ENCODE results near the gene ZNF710.
"Not testable (repeated sequence)": the region's sequence is repeated elsewhere in the genome, so short reads cannot be mapped to it uniquely, and the experiment has no call there.

Gene ZNF710, protein sequence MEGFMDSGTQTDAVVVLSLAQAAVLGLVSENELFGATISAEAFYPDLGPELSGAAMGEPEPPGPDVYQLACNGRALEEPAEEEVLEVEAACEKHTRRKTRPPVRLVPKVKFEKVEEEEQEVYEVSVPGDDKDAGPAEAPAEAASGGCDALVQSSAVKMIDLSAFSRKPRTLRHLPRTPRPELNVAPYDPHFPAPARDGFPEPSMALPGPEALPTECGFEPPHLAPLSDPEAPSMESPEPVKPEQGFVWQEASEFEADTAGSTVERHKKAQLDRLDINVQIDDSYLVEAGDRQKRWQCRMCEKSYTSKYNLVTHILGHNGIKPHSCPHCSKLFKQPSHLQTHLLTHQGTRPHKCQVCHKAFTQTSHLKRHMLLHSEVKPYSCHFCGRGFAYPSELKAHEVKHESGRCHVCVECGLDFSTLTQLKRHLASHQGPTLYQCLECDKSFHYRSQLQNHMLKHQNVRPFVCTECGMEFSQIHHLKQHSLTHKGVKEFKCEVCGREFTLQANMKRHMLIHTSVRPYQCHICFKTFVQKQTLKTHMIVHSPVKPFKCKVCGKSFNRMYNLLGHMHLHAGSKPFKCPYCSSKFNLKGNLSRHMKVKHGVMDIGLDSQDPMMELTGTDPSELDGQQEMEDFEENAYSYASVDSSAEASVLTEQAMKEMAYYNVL

DNA sequence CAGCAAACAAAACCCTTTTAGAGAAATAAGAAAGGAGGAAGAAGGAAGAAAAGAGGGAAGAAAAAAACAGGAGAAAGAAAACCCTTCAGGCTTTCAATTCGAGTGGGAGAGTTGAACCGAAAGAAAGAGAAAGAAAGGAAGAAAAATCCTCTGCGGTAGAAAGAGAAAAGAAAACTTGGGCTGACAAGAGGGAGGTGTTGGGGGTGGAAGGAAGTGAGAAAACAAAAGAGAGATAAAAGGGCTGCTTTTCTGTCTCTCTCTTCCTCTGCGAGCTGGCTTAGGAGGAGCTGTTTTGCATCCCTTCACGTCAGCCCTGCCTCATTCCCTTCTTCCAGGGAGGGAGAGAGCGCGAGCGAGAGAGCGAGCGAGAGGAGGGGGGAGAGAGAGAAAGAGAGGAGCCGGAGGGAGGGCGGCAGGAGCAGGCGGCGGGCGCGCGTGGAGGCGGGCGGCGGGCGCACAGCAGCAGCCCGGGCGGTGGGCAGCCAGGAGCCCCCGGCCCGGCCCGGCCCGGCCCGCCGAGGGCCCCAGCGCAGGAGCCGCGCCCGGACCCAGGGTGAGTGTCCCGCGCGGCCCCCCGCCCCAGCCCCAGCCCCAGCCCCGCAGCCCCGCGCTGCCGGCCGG lies at the start of gene ZNF710:
TSS of gene ZNF710 (plus strand) at position 263 of the 621 bp plus-strand sequence. CDS start 65,814 bp downstream, outside the sequence.
- DNase-seq, result peak; percentile 33

GRCh38 chr15:89954541-89954940 lies 46.6 kb upstream of the ZNF710 start:
- DNase-seq, result no peak

GRCh38 chr15:89955449-89955998 lies 45.6 kb upstream of the ZNF710 start:
- DNase-seq, result not testable (repeated sequence)

- DNase-seq, result no peak
These were observed 42.9 kb upstream of the ZNF710 start for GRCh38 chr15:89958107-89958805.

GRCh38 chr15:89963301-89964231 lies 37.6 kb upstream of the ZNF710 start:
- DNase-seq, result no peak

GRCh38 chr15:89964232-89964954 lies 36.7 kb upstream of the ZNF710 start:
- no peak for DNase-seq

DNA sequence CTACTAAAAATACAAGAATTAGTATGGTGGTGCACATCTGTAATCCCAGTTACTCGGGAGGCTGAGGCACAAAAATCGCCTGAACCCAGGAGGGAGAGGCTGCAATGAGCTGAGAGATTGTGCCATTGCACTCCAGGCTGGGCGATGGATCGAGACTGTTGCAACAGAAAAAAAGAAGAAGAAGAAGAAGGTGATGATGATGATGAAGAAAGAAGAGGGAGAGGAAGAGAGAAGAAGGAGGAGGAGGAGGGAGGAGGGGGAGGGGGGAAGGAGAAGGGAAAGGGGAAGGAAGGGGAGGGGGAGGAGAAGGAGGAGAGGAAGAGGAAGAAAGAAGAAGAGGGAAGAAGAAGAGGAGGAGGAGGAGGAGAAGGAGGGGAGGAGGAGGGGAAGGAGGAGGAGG lies 33.2 kb upstream of the ZNF710 start:
- DNase-seq, result no peak

DNA sequence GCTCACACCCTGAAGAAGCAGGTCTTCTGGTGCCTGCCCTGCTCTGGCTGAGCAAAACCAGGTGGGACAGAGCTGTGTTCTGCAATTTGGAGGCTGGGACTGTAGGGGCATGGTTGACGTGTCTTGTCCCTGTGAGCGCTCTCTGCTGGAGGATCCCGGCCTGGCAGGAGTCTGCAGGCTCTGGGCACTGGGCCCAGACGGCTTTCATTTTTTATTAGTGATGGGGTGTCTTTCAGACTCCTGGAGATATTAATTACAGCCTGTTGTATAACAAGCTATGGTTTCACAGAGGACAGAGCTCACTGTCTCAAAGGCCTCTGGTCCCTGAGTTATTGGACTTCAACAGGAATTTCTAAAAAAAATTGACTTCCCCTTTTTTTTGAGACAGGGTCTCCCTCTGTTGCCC lies 29.5 kb upstream of the ZNF710 start:
- DNase-seq, result peak; percentile 37

- DNase-seq, result no peak
These were observed 29.0 kb upstream of the ZNF710 start for GRCh38 chr15:89972085-89972484.

DNA sequence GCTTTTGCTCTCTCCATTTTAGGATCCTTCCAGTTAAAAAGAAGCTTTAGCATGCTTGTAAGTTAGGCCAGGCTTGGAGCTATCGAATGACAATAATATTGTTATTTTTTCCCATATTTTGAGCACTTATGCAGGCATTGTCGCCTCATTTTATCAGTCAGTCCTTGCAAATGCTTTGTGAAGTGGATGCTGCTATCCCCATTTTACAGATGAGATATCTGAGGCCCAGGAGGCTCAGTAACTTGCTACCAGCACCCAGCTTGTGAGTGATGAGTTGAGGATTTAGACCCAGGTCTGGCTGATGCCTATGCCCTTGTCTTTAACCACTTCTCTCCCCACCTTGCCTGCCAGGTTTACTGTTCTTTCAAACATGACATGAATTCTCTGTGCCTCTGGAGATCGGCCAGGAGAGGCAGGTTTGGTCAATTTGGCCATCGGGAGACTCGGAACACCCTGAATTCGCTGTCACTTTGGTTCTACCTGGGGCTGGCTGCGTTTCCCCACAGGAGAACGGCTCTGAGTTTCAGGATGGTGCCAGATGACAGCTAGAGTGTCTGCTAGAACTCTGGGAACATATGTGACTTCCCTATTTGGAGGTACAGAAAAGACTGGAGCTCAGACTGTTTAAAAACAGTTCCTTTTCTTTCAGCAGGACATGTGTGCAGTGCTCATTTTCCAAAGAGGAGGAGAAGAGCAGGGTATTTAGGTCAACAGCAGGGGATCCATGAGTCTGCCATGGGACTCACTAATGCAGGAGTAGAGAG lies 25.5 kb upstream of the ZNF710 start:
- no peak for DNase-seq

DNA sequence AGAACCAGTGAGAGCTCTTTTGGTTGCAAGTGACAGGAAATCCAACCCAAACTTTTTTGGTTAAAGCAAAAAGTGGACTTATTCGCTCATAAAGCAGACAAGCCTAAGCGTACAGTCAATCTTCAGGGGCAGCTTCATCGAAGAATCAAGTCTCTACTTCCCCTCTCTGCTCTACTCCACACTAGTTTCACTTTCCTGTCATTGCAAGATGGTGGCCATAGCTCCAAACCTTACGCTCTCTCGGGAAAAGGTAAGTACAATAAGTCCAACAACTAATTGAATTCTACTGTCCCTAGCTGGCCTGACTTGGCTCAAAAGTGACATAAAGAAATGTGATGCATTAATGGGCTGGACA lies 24.9 kb upstream of the ZNF710 start:
- DNase-seq, result no peak

DNA sequence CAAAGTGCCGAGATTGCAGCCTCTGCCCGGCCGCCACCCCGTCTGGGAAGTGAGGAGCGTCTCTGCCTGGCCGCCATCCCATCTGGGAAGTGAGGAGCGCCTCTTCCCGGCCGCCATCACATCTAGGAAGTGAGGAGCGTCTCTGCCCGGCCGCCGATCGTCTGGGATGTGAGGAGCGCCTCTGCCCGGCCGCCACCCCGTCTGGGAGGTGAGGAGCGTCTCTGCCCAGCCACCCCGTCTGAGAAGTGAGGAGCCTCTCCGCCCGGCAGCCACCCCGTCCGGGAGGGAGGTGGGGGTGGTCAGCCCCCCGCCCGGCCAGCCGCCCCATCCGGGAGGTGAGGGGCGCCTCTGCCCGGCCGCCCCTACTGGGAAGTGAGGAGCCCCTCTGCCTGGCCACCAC lies 23.3 kb upstream of the ZNF710 start:
- DNase-seq, result not testable (repeated sequence)

DNA sequence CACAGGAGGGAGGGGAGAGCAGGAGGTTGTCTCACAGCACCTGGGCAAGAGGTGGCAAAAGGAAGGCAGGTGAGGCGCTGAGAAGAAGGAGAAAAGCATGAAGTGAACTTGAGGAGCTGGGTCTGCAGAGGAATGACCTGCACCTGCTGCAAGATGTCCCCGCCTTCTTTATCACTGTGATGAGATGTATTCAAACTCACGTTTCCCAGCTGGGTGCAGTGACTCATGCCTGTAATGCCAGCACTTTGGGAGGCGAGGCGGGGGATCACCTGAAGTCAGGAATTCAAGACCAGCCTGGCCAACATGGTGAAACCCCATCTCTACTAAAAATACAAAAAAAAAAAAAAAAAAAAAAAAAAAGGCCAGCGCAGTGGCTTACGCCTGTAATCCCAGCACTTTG lies 22.2 kb upstream of the ZNF710 start:
- no peak for DNase-seq

DNA sequence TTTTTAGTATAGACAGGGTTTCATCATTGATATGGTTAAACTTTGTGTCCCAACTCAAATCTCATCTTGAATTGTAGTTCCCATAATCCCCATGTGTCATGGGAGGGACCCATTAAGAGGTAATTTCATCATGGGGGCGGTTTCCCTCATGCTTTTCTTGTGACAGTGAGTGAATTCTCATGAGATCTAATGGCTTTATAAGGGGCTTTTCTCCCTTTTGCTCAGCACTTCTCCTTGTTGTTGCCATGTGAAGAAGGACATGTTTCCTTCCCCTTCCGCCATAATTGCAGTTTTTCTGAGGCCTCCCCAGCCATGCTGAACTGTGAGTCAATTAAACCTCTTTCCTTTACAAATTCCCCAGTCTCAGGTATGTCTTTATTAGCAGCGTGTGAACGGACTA lies 20.2 kb upstream of the ZNF710 start:
- DNase-seq, result no peak

GRCh38 chr15:89982315-89983055 lies 18.6 kb upstream of the ZNF710 start:
- DNase-seq, result no peak

DNA sequence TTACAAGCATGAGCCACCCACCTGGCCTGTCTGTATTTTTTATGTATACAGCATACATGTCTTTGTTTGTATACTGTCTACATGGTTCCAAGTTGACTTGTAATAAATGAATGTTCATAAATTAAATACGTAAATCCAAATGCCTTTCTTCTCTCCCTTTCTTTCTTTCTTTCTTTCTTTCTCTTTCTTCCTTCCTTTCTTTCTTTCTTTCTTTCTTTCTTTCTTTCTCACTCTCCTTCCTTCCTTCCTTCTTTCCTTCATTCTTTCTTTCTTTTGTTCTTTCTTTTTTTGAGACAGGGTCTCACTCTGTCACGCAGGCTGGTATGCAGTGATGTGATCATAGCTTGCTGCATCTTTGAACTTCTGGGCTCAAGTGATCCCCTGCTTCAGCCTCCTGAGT lies 17.1 kb upstream of the ZNF710 start:
- no peak for DNase-seq

DNA sequence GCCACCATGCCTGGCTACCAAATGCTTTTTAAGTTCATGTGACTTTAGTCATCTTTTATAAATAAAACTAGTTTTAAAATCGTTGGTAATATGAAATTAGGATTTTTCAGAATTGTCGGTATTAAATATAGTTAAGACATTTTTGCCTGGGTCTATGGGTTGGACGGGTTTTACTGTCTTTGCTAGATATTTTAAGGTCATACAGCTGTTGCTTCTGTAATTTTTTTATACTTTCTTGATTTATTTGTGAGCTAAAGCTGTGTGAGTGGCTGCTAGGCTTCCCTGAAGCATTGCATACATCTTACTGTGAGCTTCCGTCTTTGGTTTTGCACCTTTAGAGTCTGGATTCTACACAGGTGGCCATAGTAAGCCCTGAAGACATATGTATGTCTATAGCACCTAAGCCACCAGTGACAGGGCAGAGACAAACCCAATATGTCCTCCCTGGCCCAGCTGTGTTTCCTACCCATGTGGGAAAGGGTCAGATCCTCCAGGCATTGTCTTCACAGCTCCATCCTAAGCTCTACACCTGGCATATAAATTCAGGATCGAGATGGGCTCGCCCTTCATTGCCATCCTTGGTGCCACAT lies 16.6 kb upstream of the ZNF710 start:
- DNase-seq, result no peak

DNA sequence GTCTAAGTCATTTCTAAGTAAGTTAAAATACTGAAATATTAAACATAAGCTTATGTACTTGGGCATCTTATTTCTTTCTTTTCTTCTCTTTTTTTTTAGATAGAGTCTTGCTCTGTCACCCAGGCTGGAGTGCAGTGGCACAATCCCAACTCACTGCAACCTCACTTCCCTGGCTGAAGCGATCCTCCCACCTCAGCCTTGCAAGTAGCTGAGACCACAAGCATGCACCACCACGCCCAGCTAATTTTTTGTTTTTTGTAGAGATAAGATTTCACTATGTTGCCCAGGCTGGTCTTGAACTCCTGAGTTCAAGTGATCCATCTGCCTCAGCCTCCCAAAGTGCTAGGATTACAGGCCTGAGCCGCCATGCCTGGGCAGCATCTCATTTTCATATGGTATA lies 16.0 kb upstream of the ZNF710 start:
- DNase-seq, result no peak

DNA sequence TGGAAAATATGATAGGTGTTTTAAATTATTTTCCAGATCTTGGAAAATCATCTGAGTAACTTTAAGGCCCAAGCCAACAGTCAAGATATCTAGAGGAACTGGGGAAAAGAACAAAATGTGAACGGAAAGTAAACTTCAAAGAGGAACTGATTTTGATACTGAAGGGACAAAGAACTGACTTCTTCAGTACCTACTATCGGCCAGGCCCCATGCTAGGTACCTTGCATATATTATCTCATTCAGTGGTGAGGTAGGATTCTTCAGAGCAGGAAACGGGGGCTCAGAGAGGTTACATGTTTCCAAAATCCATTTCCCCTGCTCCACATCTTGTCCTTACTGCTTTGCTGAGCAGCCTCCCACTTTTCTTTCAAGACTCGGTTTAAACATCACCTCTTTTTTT lies 9.8 kb upstream of the ZNF710 start:
- no peak for DNase-seq

All from activated naive CD4-positive, alpha-beta T cell treated with anti-CD3 and anti-CD28 coated beads, Interleukin-2, amount 50 U/mL, for 16 hours (primary cell).